AG09319 (cell line): Measurements from ENCODE around the gene NOS1AP.

Experiments used
- DNase-seq: peaks from one replicate; pipeline ENCODE4 v3.0.0-alpha.2; 2010; ENCODE audit warnings: low read depth; ENCODE audit errors: extremely low read depth
- CTCF ChIP-seq: IDR thresholded peaks from 2 replicates; pipeline ENCODE4 v1.5.1; 2011; ENCODE audit warnings: low read depth, mild to moderate bottlenecking, inconsistent platforms, low read length, moderate library complexity

Gene NOS1AP

DNA sequence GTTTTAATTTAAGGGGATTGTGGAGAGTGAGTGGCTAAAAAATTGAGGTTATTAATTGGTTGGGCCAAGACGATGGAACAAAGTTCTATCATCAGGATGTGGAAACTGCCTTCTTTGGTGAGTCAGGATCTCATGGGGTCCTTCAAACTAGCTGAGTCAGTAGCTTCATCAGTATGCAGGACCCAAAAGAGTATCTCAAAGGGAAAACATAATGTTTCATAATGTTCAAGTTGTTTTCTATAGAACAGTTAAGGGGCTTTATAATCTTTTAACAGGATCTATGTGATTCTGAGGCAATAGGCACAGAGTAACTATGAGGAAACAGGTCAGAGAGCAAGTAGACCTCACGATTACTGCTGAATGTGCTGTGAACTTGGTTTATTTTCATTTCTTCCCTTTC is 42.6 kb upstream of the NOS1AP start:
- TF ChIP-seq CTCF, result no peak
- no peak for DNase-seq

DNA sequence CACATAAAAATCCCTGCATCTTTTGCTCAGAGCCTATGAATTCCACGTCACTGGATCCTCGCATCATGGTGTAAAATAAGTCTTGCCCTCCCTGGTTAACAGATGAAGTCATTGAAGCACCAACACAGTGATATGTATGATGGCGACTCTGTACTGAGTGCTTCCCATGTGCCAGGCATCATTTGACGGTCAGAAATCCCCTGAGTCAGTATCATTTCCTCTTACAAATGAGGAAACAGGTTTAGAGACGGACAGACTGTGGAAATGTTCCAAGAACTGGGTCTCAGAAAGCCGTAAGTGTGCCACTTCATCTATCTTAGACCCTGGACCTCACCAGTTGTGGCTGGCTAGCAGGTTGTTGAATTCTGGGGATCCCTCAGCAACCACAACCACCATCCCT is 40.8 kb upstream of the NOS1AP start:
- no peak for TF ChIP-seq CTCF

DNA sequence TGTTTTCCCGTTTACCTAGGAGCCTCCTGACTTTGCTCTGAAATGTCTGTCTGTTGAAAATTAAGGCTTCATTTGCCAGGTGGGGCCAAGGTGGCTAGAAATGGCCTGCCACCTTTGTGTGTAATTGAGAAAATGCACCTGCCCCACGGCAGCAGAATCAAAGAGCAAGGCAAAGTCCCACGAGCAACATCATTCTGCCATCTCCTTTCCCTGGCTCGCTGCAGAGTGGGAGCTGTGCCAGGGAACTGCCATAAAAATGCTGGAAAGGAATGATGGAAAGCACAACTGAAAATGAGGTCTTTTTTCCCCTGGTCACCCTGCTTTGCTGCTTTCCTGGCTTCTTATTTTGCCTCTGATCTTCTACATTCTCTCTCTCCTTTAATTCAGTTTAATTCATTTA is 40.3 kb upstream of the NOS1AP start:
- DNase-seq, result no peak
- no peak for TF ChIP-seq CTCF

More for the DNA sequence above, 40.8 kb upstream of the NOS1AP start:
- no peak for DNase-seq

- DNase-seq, result no peak
- TF ChIP-seq CTCF, result no peak
These were observed 38.7 kb upstream of the NOS1AP start for GRCh38 chr1:162030759-162031280.

- no peak for DNase-seq
- no peak for TF ChIP-seq CTCF
These were observed 36.1 kb upstream of the NOS1AP start for GRCh38 chr1:162033428-162033827.

GRCh38 chr1:162035241-162035640 is 34.2 kb upstream of the NOS1AP start:
- TF ChIP-seq CTCF, result no peak
- no peak for DNase-seq

GRCh38 chr1:162036163-162036562 is 33.3 kb upstream of the NOS1AP start:
- DNase-seq, result no peak
- no peak for TF ChIP-seq CTCF
